GM18868 (cell line): ENCODE data around the gene CMTM8.
A peak's percentile ranks its signal among the peaks of the same experiment; 100 is the strongest.
"Not testable (repeated sequence)": the region's sequence is repeated elsewhere in the genome, so short reads cannot be mapped to it uniquely, and the experiment has no call there.

Source experiments
- ATAC-seq: cut with Tn5 transposase; IDR thresholded peaks from one replicate; pipeline ENCODE4 v1.9.1; 2021; ENCODE audit warnings: mild to moderate bottlenecking, moderate library complexity; ENCODE audit not compliant: unreplicated experiment

The CMTM8 gene

DNA sequence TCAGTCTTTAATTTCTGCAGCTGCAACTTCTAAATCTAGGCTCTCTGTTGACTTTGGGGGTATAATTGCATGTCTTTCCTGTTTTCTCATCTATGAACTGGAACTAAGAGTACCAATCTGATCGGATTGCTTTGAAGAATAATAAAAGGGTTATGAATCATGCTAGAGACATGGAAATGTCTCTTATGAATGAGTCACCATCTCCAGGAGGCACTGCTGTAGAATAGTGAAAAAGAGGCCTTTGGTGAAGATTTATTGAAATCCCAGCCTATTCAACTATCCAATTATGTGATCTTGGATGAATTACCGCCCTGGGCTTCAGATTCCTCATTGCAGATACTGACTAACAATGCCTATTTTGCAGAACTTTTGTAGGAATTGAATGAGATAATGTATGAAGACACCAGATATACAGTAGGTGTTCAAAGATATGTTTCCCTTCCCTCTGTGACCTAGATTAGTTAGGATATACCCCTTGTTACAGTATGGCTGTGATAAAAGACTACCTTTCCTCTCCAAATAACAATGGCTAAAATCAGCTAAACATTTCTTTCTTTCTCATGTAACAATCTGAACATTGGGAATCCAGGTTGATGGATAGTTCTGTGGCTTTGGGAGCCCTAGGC lies 11.5 kb upstream of the CMTM8 start:
- no peak for ATAC-seq

- not testable (repeated sequence) for ATAC-seq
Observed at GRCh38 chr3:32228743-32229142, 9.7 kb upstream of the CMTM8 start.

DNA sequence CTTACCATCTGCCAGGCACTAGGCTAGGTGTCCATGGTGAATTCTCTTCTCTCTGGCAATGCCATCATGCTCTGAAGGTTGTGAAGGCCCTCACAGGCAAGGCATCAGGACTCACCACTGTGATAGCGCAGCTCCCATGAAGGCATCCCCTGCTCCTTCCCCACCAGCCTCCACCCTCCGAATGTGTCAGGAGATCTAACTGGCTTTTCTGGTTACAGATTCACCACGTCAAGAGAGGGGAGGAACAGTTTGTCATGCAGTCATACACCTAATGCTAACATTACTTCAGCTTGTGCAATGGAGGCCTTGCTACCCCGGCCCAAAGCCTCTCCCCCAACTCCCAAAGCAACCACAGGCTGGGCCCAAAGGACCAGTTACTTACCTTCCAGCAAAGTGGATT lies 8.9 kb upstream of the CMTM8 start:
- no peak for ATAC-seq

- ATAC-seq = no peak
Observed at GRCh38 chr3:32236377-32236776, 2.1 kb upstream of the CMTM8 start.

GRCh38 chr3:32237670-32238452 lies 619 bp upstream of the CMTM8 start:
- ATAC-seq = peak; percentile 7

GRCh38 chr3:32239307-32240158 lies 1.1 kb downstream of the CMTM8 start:
- ATAC-seq = peak; percentile 12

- ATAC-seq = peak; percentile 72
Observed at GRCh38 chr3:32240159-32240545, 1.7 kb downstream of the CMTM8 start.

GRCh38 chr3:32241100-32241499 lies 2.6 kb downstream of the CMTM8 start:
- no peak for ATAC-seq

DNA sequence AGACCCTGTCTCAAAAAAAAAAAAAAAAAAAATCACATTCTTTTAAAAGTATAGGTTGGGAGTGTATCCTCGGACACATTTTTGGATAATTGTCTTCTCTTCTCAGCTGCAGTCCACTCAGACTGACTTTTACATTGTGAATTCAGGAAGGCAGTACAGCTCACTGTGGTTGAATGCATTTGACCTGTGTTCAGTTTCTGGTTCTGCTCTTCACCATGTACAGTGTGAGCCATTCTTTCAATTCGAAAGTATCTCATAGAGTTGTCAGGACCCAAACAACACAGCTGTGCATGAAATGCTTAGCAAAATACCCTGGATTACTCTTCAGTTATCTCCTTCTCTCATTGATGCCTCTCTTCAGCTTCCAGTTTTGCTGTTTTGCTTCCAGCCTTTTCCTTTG lies 5.0 kb downstream of the CMTM8 start:
- no peak for ATAC-seq

DNA sequence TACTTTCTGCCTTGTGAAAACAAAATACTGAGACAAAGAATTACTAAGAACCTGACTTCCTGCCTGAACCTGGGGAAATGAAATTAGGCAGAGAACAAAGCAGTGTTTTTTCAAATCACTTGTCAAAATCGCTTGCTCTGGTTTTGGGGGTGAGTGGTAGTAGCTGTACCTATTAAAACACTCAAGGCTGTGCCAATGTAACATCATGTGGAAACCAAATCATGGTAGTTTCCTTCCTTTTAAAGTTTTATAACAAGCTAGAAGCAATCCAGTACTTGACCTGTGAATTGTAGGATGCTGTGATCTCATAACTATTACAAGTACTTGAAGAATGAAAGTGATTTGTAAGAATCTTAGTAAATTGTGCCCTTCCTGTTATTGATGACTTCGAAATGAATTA lies 6.7 kb downstream of the CMTM8 start:
- no peak for ATAC-seq

GRCh38 chr3:32246079-32246675 lies 7.7 kb downstream of the CMTM8 start:
- no peak for ATAC-seq

GRCh38 chr3:32249184-32249782 lies 10.8 kb downstream of the CMTM8 start:
- ATAC-seq = no peak

GRCh38 chr3:32254268-32254667 lies 15.8 kb downstream of the CMTM8 start:
- no peak for ATAC-seq

GRCh38 chr3:32255345-32255744 lies 16.9 kb downstream of the CMTM8 start:
- no peak for ATAC-seq

GRCh38 chr3:32256206-32256605 lies 17.7 kb downstream of the CMTM8 start:
- no peak for ATAC-seq

- ATAC-seq = no peak
Observed at GRCh38 chr3:32257042-32257441, 18.6 kb downstream of the CMTM8 start.

DNA sequence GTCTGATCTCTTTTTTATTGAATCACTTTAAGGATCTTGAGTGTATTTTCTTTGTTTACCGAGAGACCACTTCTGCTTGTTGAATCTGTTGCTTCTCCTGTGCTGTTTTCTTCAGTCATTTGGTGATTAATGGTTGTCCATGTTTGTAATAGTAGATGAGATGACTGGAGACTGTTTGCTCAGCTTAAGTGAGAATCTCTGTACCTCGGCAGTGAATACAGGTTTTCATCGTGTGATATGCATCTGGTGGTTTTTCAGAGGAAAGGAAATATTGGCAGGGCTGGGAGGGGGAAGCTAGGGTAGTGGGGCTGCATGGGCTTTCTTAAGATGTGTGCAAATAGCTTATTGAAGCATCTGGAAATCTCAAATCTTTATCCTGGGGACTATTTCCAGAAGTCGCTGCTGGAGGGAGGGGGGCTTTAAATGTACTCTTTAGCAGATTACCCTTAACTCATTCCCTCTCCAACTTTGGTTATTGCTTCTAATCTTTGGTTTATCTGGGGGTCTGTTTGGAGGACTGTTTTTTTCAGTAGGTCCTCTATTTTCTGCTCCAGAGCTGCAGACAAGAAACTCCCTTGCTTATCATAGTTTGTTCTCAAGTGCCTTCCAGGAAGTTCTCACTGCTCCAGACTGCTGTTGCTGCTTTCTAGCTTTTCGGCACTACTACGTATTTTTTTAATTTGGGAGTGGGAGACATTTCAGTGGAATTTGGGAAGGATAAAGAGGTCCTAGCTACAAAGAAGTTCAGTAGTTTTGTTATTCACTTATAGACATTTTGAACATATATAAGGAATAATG lies 19.4 kb downstream of the CMTM8 start:
- ATAC-seq = no peak

- no peak for ATAC-seq
Observed at GRCh38 chr3:32258869-32259268, 20.4 kb downstream of the CMTM8 start.

- no peak for ATAC-seq
Observed at GRCh38 chr3:32261545-32261944, 23.1 kb downstream of the CMTM8 start.

- no peak for ATAC-seq
Observed at GRCh38 chr3:32262201-32262600, 23.7 kb downstream of the CMTM8 start.
